ENCODE data around the gene SLX4IP. TPM values are rescaled to one million over a fixed set of nuclear protein-coding genes. Genes with fewer than 3 reads are reported as not detected.
A peak's percentile ranks its signal among the peaks of the same experiment; 100 is the strongest.

SLX4IP gene
- total and polyA plus RNA-seq, 2 of the 13 experiments (the other 11 are each of a cell fraction or from before 2014, with no cell fraction given): 3.6 to 7.3 TPM

GRCh38 chr20:10672624-10673127, 237.6 kb downstream of the SLX4IP start (continued):
- TF ChIP-seq BCL3 (CRISPR knock-in tag; IDR thresholded peaks at IDR 0.05) (peak; percentile 26), FOXO4 (CRISPR knock-in tag; conservative IDR thresholded peaks at IDR 0.05) (no peak), SETDB1 (CRISPR knock-in tag; IDR thresholded peaks at IDR 0.05; ENCODE audit: borderline replicate concordance) (no peak), ZNF547 (CRISPR knock-in tag; IDR thresholded peaks at IDR 0.05) (peak; percentile 54; the same call in 1 of the 2 replicates), TFE3 (CRISPR knock-in tag; IDR thresholded peaks at IDR 0.05) (no peak), ISX (CRISPR knock-in tag; conservative IDR thresholded peaks at IDR 0.05) (peak; percentile 40; the same call in 1 of the 2 replicates), ZNF138 (CRISPR knock-in tag; IDR thresholded peaks at IDR 0.05; ENCODE audit: low read depth) (no peak), ZBED4 (CRISPR knock-in tag; IDR thresholded peaks at IDR 0.05; ENCODE audit: borderline replicate concordance) (no peak), ZNF18 (CRISPR knock-in tag; IDR thresholded peaks at IDR 0.05; ENCODE audit: insufficient replicate concordance) (no peak), KLF6 (CRISPR knock-in tag; IDR thresholded peaks at IDR 0.05) (no peak; the same call in 1 of the 2 replicates), NR0B2 (CRISPR knock-in tag; IDR thresholded peaks at IDR 0.05) (peak; percentile 36; the same call in 1 of the 2 replicates), IKZF4 (CRISPR knock-in tag; IDR thresholded peaks at IDR 0.05; ENCODE audit: borderline replicate concordance, low read depth, not compliant biosample characterization) (peak; percentile 71), RAD21 (CRISPR knock-in tag; IDR thresholded peaks at IDR 0.05) (no peak), CENPX (CRISPR knock-in tag; IDR thresholded peaks at IDR 0.05) (no peak), ZNF749 (CRISPR knock-in tag; IDR thresholded peaks at IDR 0.05; ENCODE audit: borderline replicate concordance) (no peak; the same call in 1 of the 2 replicates), ZNF616 (CRISPR knock-in tag; IDR thresholded peaks at IDR 0.05; ENCODE audit: low read depth) (0 out of 2 replicates have a peak, but pooled peaks have one; percentile 65), WIZ (CRISPR knock-in tag; IDR thresholded peaks at IDR 0.05) (no peak), MAZ (IDR thresholded peaks at IDR 0.05; ENCODE audit: borderline replicate concordance, low read depth, low read length) (no peak), MAZ (CRISPR knock-in tag; IDR thresholded peaks at IDR 0.05; ENCODE audit: low read depth) (no peak)
